HG03469 (cell line): ENCODE data around the gene GPR89A.
"Not testable (repeated sequence)": the region's sequence is repeated elsewhere in the genome, so short reads cannot be mapped to it uniquely, and the experiment has no call there.

Experiments
- ATAC-seq: cut with Tn5 transposase; IDR thresholded peaks from one replicate; pipeline ENCODE4 v1.9.1; 2021; ENCODE audit warnings: mild to moderate bottlenecking, moderate library complexity, moderate number of reproducible peaks; ENCODE audit not compliant: unreplicated experiment

The GPR89A gene

GRCh38 chr1:145716641-145717345 is 109.0 kb downstream of the GPR89A start:
- ATAC-seq: no peak

- no peak for ATAC-seq
Measured at GRCh38 chr1:145717833-145718232, 110.0 kb downstream of the GPR89A start.

- not testable (repeated sequence) for ATAC-seq
Measured at GRCh38 chr1:145718465-145718864, 110.7 kb downstream of the GPR89A start.

GRCh38 chr1:145719230-145720079 is 111.7 kb downstream of the GPR89A start, which contains the start of gene CD160:
Gene CD160 (plus strand): TSS chr1:145719499. CDS start chr1:145728328, 8,829 bp downstream.
- ATAC-seq: no peak
